GM23338 (cell line): ENCODE results near the gene CNOT1. TPM values are rescaled to one million over a fixed set of nuclear protein-coding genes. Genes with fewer than 3 reads are reported as not detected.

Experiments used
- ATAC-seq: fragments of 200-7000 bp; cut with Tn5 transposase; 3 replicates; pipeline ENCODE4 v1.9.1; 2020
- DNase-seq: peaks from one replicate; pipeline ENCODE4 v3.0.0-alpha.2; 2015; ENCODE audit warnings: low spot score
- H2AFZ ChIP-seq: fragments of 200-600 bp; sonication (generic); 2 replicates; pipeline ENCODE4 v1.8.0; 2016; ENCODE audit warnings: antibody characterized with exemption, mild to moderate bottlenecking, moderate library complexity
- H3F3A ChIP-seq: fragments of 200-600 bp; sonication (generic); replicated peaks from 2 replicates; pipeline ENCODE4 v1.8.0; 2017; ENCODE audit warnings: antibody characterized with exemption, mixed run types, low read depth
- H3K27ac ChIP-seq: fragments of 200-600 bp; sonication (generic); 2 replicates; pipeline ENCODE4 v1.6.1; 2016; ENCODE audit warnings: low read depth
- H3K27me3 ChIP-seq: fragments of 200-600 bp; sonication (generic); 2 replicates; pipeline ENCODE4 v1.8.0; 2016; ENCODE audit warnings: mild to moderate bottlenecking, mixed run types, moderate library complexity; ENCODE audit not compliant: insufficient read depth
- H3K36me3 ChIP-seq: fragments of 200-600 bp; sonication (generic); 2 replicates; pipeline ENCODE4 v1.8.0; 2016; ENCODE audit warnings: mild to moderate bottlenecking; ENCODE audit not compliant: insufficient read depth
- H3K4me1 ChIP-seq: fragments of 200-600 bp; sonication (generic); 2 replicates; pipeline ENCODE4 v1.8.0; 2016; ENCODE audit warnings: mild to moderate bottlenecking, moderate library complexity; ENCODE audit not compliant: insufficient read depth
- H3K4me2 ChIP-seq: fragments of 200-600 bp; sonication (generic); 2 replicates; pipeline ENCODE4 v1.7.1; 2017; ENCODE audit warnings: mixed run types
- H3K4me3 ChIP-seq: fragments of 200-600 bp; sonication (generic); 2 replicates; pipeline ENCODE4 v1.6.1; 2016; ENCODE audit warnings: mixed run types
- H3K79me2 ChIP-seq: fragments of 200-600 bp; sonication (generic); replicated peaks from 2 replicates; pipeline ENCODE4 v1.8.0; 2017; ENCODE audit warnings: mild to moderate bottlenecking; ENCODE audit not compliant: insufficient read depth
- H3K9me2 ChIP-seq: fragments of 200-600 bp; sonication (generic); 2 replicates; pipeline ENCODE4 v1.8.0; 2017; ENCODE audit not compliant: insufficient read depth
- H4K20me1 ChIP-seq: fragments of 200-600 bp; sonication (generic); replicated peaks from 2 replicates; pipeline ENCODE4 v1.8.0; 2017; ENCODE audit warnings: mild to moderate bottlenecking; ENCODE audit not compliant: insufficient read depth
- H3K27ac Mint-ChIP-seq: 2 replicates; pipeline ENCODE4 v1.8.0; 2020; ENCODE audit warnings: inconsistent platforms, mild to moderate bottlenecking, moderate library complexity, mixed read lengths
- H3K27me3 Mint-ChIP-seq: 3 replicates; pipeline ENCODE4 v1.8.0; 2022; ENCODE audit warnings: low read depth, mild to moderate bottlenecking, moderate library complexity, mixed read lengths, inconsistent platforms; ENCODE audit not compliant: insufficient read depth, poor library complexity
- H3K36me3 Mint-ChIP-seq: 3 replicates; pipeline ENCODE4 v1.8.0; 2021; ENCODE audit warnings: low read depth, mild to moderate bottlenecking, inconsistent platforms, moderate library complexity, mixed read lengths
- H3K4me1 Mint-ChIP-seq: 3 replicates; pipeline ENCODE4 v1.8.0; 2020; ENCODE audit warnings: mild to moderate bottlenecking, inconsistent platforms, mixed read lengths
- H3K4me3 Mint-ChIP-seq: 3 replicates; pipeline ENCODE4 v1.8.0; 2021; ENCODE audit warnings: moderate library complexity, mild to moderate bottlenecking, inconsistent platforms, mixed read lengths
- H3K9me3 Mint-ChIP-seq: 3 replicates; pipeline ENCODE4 v1.8.0; 2020; ENCODE audit warnings: moderate library complexity, mild to moderate bottlenecking, inconsistent platforms, mixed read lengths
- CREB1 ChIP-seq: fragments of 250-450 bp; sonication (Bioruptor Pico); IDR thresholded peaks from 2 replicates; pipeline ENCODE4 v1.5.0; 2020; ENCODE audit warnings: low read depth, mild to moderate bottlenecking, moderate library complexity
- CTCF ChIP-seq, 2 experiments: fragments of 200-600 bp in 1 of 2; sonication (generic) in 1 of 2; conservative IDR thresholded peaks; 2 replicates each; pipeline versions ENCODE4 v1.5.1 to v1.6.1; 2016 to 2017; ENCODE audit warnings: antibody characterized with exemption in 2 of 2, low read depth in 2 of 2, mild to moderate bottlenecking in 2 of 2, moderate library complexity in 1 of 2
- ETS1 ChIP-seq: IDR thresholded peaks from 2 replicates; pipeline ENCODE4 v1.6.1; 2016; ENCODE audit warnings: antibody characterized with exemption
- EZH2 ChIP-seq: fragments of 200-600 bp; sonication (generic); IDR thresholded peaks from one replicate; pipeline ENCODE4 v1.8.0; 2017; ENCODE audit warnings: antibody characterized with exemption, mild to moderate bottlenecking, low read depth; ENCODE audit not compliant: unreplicated experiment
- EZH2phosphoT487 ChIP-seq: fragments of 200-600 bp; sonication (generic); IDR thresholded peaks from one replicate; pipeline ENCODE4 v1.8.1; 2018; ENCODE audit warnings: antibody characterized with exemption; ENCODE audit not compliant: unreplicated experiment
- JUNB ChIP-seq: IDR thresholded peaks from one replicate; pipeline ENCODE4 v1.6.1; 2016; ENCODE audit warnings: antibody characterized with exemption; ENCODE audit not compliant: unreplicated experiment
- NANOG ChIP-seq: IDR thresholded peaks from 2 replicates; pipeline ENCODE4 v1.6.1; 2016; ENCODE audit warnings: antibody characterized with exemption, borderline replicate concordance
- POLR2AphosphoS5 ChIP-seq: IDR thresholded peaks from 2 replicates; pipeline ENCODE4 v1.6.1; 2016; ENCODE audit warnings: antibody characterized with exemption, low read depth
- REST ChIP-seq: IDR thresholded peaks from one replicate; pipeline ENCODE4 v1.6.1; 2018; ENCODE audit warnings: antibody characterized with exemption; ENCODE audit not compliant: unreplicated experiment
- STAT1 ChIP-seq: IDR thresholded peaks from one replicate; pipeline ENCODE4 v1.6.1; 2016; ENCODE audit warnings: antibody characterized with exemption; ENCODE audit not compliant: unreplicated experiment
- ZNF114 ChIP-seq: fragments of 250-450 bp; sonication (Bioruptor Pico); IDR thresholded peaks from 2 replicates; pipeline ENCODE4 v1.5.0; 2020; ENCODE audit warnings: mild to moderate bottlenecking, moderate library complexity
- ZNF331 ChIP-seq: fragments of 250-450 bp; sonication (Bioruptor Pico); IDR thresholded peaks from 2 replicates; pipeline ENCODE4 v1.5.0; 2020; ENCODE audit warnings: low read depth, mild to moderate bottlenecking, moderate library complexity
- ZNF462 ChIP-seq: fragments of 250-450 bp; sonication (Bioruptor Pico); IDR thresholded peaks from 2 replicates; pipeline ENCODE4 v1.5.0; 2020; ENCODE audit warnings: mild to moderate bottlenecking, moderate library complexity
- polyA plus RNA-seq: library from polyadenylated mRNA; unstranded; fragments of >200 nt; fragmentation: Nextera tagmentation; extraction: Ambion mirVana; gene quantifications from 2 replicates; pipeline ENCODE4 v1.2.1, GENCODE V29; 2016
- total RNA-seq: library from RNA; depleted of rRNA; stranded (reverse); fragments of >200 nt; shearing (Covaris generic); gene quantifications from 2 replicates; pipeline ENCODE4 v1.2.3, GENCODE V29; 2014

CNOT1 gene
- total and polyA plus RNA-seq, 2 experiments from 2014 or later, result 59.2 to 298 TPM

DNA sequence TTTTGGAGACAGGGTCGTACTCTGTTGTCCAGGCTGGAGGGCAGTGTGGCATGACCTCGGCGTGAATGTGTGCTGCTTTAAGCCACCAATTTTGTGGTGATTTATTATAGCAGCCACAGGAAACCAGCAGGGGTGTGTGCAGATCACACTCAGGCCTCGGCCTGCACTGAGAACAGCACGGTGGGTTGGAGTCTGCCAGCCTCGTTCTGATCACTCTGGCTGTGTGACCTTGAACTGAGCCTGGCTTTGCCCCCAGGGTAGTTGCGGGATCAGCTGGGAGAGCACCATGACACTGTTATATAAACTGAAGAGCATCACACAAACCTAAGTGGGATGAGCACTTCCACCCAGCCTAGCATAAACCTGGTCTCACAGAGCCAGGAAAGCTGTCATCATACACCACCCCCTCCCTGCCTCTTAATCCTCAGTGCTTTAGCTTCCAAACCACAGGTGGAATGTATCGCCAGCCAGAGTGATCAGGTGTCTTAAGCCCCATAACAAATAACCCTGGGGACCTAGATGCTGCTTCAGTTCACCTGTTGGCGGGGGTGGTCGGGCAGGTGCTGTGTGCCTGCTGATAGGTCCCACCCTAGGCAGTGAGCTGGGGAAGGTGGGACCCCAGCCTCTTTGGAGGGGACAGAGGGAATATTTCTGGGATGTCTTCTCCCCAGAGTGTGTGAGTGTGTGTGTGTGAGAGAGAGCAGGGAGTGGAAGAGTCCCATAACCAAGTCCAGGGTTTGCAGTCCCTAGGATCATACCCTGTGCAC lies 158.2 kb downstream of the CNOT1 start:
- Mint-ChIP-seq H3K27ac (no peak overlapping the region), H3K9me3 (no peaks in the 10 kb centered on the region), H3K4me3 (no peak overlapping the region), H3K4me1 (peaks cover 20% of the 10 kb centered on the region), H3K27me3 (peaks cover 23% of the 10 kb centered on the region), H3K36me3 (no peaks in the 10 kb centered on the region)
- no peaks in the 10 kb centered on the region for H3K9me2 ChIP-seq
- H3F3A ChIP-seq, result no peaks in the 10 kb centered on the region
- no peak overlapping the region for H3K4me2 ChIP-seq
- peaks cover 14% of the 10 kb centered on the region for H3K4me1 ChIP-seq
- H3K79me2 ChIP-seq, result no peaks in the 10 kb centered on the region
- H2AFZ ChIP-seq, result no peak overlapping the region
- no peak overlapping the region for H3K4me3 ChIP-seq
- DNase-seq, result peak; percentile 52
- H3K27me3 ChIP-seq, result peaks cover 8% of the 10 kb centered on the region
- no peaks in the 10 kb centered on the region for H3K36me3 ChIP-seq
- H3K27ac ChIP-seq, result no peak overlapping the region
- ATAC-seq, result peak; percentile 84
- TF ChIP-seq EZH2phosphoT487 (no peak), CREB1 (CRISPR knock-in tag) (no peak), ETS1 (no peak), ZNF114 (CRISPR knock-in tag) (no peak), STAT1 (no peak), ZNF462 (CRISPR knock-in tag) (no peak), JUNB (no peak), NANOG (no peak), EZH2 (no peak), POLR2AphosphoS5 (no peak), REST (no peak), ZNF331 (CRISPR knock-in tag) (no peak), CTCF (conservative IDR thresholded peaks at IDR 0.05; ENCODE audit: low read depth in 2 of 2) (no peak)
- no peaks in the 10 kb centered on the region for H4K20me1 ChIP-seq
